Measurements from ENCODE around the gene LRRN3.

DNA sequence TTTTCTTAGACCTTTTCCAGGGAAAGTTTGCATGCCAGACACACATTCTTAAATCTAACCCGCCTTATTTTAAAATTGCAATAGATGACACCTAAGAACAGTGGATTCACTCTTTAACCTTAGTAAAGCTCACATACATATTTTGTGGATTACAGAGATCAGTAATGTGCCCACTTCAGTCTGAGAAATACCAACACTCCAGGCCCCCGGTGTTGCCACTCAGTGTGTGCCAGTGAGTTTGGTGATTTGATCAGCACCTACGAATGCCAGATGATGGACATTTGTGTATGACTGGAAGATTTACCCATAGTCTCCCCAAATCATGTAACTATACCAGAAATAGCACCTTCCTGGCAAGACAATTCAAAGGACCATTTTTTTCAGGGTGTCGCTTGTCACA is 2.6 kb downstream of the LRRN3 start:
- no peak for TF ChIP-seq CEBPB (IDR thresholded peaks at IDR 0.05; ENCODE audit: low read depth, low read length)
- no peak for TF ChIP-seq CTCF (conservative IDR thresholded peaks at IDR 0.05; ENCODE audit: low read depth, low read length)
- no peak for TF ChIP-seq POLR2A (IDR thresholded peaks at IDR 0.05; ENCODE audit: low read depth, low read length)
- no peak for TF ChIP-seq MAFK (IDR thresholded peaks at IDR 0.05; ENCODE audit: low read depth, low read length)
- TF ChIP-seq RAD21 (IDR thresholded peaks at IDR 0.05; ENCODE audit: low read length): no peak
- no peak for TF ChIP-seq USF2 (IDR thresholded peaks at IDR 0.05; ENCODE audit: low read depth, low read length)
- no peak for TF ChIP-seq MAZ (IDR thresholded peaks at IDR 0.05; ENCODE audit: borderline replicate concordance, low read depth, low read length)
- no peak for TF ChIP-seq SMC3 (IDR thresholded peaks at IDR 0.05; ENCODE audit: low read depth, low read length)
- TF ChIP-seq FOS (IDR thresholded peaks at IDR 0.05; ENCODE audit: low read depth, low read length): no peak
- TF ChIP-seq BHLHE40 (IDR thresholded peaks at IDR 0.05; ENCODE audit: low read depth, low read length): no peak
- TF ChIP-seq, protein P1, sequence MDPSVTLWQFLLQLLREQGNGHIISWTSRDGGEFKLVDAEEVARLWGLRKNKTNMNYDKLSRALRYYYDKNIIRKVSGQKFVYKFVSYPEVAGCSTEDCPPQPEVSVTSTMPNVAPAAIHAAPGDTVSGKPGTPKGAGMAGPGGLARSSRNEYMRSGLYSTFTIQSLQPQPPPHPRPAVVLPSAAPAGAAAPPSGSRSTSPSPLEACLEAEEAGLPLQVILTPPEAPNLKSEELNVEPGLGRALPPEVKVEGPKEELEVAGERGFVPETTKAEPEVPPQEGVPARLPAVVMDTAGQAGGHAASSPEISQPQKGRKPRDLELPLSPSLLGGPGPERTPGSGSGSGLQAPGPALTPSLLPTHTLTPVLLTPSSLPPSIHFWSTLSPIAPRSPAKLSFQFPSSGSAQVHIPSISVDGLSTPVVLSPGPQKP (IDR thresholded peaks at IDR 0.05; ENCODE audit: borderline replicate concordance, low read depth, low read length): no peak
